ENCODE results near the gene SCART1.
"Not testable (repeated sequence)": the region's sequence is repeated elsewhere in the genome, so short reads cannot be mapped to it uniquely, and the experiment has no call there.

Gene SCART1

DNA sequence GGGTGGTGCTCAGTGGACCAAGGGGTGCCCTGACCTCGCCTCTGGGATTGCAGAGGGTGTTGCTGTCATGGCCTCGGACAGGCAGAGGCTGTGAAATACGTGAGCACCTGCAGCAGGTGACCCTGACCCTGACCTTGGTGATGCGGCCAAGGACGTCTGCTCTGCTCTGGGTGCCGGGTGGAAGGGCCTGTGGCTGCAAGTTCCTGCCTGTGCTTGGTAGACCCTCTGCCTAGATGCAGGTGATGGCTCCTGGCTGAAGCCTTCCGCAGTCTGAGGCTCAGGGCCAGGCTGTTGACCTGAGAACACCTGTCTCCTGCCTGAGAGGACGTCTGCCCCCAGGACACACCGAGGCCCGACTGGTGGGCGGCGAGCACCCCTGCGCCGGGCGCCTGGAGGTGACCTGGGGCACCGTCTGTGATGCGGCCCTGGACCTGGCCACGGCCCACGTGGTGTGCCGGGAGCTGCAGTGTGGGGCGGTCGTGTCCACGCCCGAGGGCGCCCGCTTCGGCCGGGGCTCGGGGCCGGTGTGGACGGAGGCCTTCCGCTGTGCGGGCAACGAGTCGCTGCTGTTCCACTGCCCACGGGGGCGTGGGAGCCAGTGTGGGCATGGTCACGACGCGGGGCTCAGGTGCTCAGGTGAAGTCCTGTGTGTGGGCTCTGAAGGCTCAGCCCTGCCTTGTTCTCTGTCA is 4.4 kb downstream of the SCART1 start:
- DNase-seq (no peak), ATAC-seq (no peak)
- Mint-ChIP-seq H3K9me3 (no peaks in the 10 kb centered on the region), H3K4me1 (no peaks in the 10 kb centered on the region), H3K4me3 (no peak overlapping the region), H3K27me3 (no peaks in the 10 kb centered on the region), H3K27ac (no peak overlapping the region)

DNA sequence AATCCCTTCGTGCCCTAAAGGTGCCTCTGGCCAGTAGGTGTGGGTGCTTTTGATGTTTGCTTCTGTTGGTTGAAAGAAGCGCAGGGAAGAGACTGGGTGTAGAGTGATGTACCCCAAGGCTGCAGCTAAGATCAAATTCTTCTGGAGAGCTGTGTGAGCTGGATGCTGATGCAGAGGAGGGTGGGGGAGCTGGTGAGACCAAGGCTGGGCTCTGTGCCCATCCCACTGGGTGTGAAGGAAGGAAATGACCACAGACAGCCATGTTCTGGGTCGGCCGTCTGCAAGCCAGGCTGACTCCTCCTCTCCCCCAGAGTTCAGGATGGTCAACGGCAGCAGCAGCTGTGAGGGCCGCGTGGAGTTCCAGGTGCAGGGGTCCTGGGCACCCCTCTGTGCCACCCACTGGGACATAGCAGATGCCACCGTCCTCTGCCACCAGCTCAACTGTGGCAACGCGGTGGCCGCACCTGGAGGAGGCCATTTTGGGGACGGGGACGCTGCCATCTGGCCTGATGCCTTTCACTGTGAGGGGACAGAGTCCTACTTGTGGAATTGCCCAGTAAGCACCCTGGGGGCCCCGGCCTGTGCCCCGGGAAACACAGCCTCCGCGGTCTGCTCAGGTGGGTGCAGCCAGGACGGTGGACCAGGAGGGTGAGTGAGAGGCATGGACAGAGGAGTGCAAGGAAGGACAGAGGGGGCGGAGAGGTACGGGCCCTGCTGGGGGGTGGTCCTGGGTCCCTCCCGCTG is 5.1 kb downstream of the SCART1 start:
- no peak overlapping the region for H3K4me3 Mint-ChIP-seq
- no peaks in the 10 kb centered on the region for H3K27me3 Mint-ChIP-seq
- ATAC-seq: peak; percentile 14
- H3K9me3 Mint-ChIP-seq: no peaks in the 10 kb centered on the region
- no peaks in the 10 kb centered on the region for H3K4me1 Mint-ChIP-seq
- H3K27ac Mint-ChIP-seq: no peak overlapping the region
- no peak for DNase-seq

DNA sequence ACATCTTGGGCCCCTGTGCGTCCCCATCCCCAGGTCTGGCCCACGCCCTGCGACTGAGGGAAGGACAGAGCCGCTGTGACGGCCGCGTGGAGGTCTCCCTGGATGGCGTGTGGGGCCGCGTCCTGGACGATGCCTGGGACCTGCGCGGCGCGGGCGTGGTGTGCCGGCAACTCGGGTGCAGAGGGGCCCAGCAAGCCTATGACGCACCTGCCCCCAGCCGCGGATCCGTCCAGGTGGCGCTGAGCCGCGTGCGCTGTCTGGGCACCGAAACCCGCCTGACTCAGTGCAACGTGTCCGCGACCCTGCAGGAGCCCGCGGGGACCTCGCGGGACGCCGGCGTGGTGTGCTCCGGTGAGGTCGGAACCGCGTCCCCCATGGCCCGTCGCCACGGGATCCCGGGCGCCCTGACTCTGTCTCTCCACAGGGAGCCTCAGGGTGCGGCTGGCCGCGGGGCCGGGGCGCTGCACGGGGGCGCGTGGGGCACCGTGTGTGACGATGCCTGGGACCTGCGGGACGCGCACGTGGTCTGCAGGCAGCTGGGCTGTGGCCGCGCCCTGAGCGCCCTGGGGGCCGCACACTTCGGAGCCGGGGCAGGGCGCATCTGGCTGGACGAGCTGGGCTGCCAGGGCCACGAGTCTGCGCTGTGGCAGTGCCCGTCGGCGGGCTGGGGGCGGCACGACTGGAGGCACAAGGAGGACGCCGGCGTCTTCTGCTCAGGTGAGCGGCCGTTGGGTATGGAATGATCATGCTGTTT is 5.9 kb downstream of the SCART1 start:
- peak; percentile 36 for ATAC-seq
- H3K9me3 Mint-ChIP-seq: no peaks in the 10 kb centered on the region
- no peak for DNase-seq
- H3K4me1 Mint-ChIP-seq: no peaks in the 10 kb centered on the region
- H3K4me3 Mint-ChIP-seq: no peak overlapping the region
- no peaks in the 10 kb centered on the region for H3K27me3 Mint-ChIP-seq
- H3K27ac Mint-ChIP-seq: no peak overlapping the region

DNA sequence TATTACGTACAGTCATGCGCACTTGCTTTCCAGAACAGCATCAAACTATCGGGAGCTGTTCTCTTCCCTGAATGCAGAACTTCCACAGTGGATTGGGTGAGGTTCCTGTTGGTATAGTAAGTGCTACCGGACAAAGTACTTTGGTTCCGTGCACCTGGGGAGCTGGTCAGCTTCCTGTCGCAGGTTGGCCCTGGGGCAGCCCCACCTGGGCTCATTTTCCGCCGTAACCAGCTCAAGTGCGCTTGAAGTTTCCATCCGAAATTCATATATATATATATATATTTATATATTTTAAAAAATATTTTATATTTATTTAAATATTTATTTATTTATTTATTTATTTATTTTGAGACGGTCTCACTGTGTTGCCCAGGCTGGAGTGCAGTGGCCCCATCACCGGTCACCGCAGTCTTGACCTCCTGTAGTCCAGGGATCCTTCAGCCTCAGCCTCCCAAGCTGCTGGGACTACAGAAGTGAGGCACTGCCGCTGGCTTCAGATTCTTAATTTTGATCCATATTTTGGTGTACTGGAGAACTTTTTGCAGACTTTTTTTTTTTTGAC is 6.5 kb downstream of the SCART1 start:
- no peak for ATAC-seq
- no peaks in the 10 kb centered on the region for H3K4me1 Mint-ChIP-seq
- no peaks in the 10 kb centered on the region for H3K27me3 Mint-ChIP-seq
- no peak overlapping the region for H3K4me3 Mint-ChIP-seq
- H3K27ac Mint-ChIP-seq: no peak overlapping the region
- DNase-seq: no peak
- no peaks in the 10 kb centered on the region for H3K9me3 Mint-ChIP-seq

DNA sequence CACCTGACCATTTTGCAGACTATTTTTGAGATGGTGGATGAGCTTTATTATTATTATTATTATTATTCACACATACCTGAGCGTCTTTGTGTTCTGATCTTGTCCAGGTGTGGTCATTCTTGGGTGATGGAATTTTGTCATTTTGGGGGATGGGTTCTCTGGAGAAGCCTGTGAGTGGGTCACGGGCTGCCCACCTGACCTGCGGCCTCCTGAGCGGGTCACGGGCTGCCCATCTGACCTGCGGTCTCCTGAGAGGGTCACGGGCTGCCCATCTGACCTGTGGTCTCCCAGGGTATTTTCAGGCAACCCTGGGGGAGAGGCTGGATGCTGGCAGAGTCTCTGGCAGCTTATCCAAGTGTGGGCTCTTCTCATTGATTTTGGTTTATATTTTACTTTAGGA is 7.3 kb downstream of the SCART1 start:
- no peak overlapping the region for H3K4me3 Mint-ChIP-seq
- peak overlapping the region in 1 of 2 donors; percentile 28 for H3K27ac Mint-ChIP-seq

DNA sequence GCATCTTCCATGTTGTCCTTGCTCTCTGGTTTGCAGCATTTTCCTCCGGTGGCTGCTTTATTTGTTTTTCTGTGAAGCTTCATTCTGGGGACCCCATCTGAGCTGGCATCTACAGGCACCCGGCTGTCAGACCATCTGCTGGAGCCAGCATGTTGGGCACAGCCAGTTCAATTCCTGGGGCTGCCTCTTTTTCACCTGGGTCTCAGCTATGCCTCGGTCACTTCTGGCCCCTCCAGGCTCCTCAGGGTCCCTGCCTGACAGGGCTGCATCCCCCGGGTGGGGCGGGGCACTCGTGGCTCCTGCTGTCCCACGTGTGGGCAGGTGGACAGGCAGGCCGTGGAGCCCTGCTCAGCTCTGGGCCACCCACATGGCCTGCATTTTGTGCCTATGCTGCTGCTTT is 8.1 kb downstream of the SCART1 start:
- Mint-ChIP-seq H3K4me1 (no peaks in the 10 kb centered on the region), H3K27me3 (no peaks in the 10 kb centered on the region), H3K27ac (no peak overlapping the region), H3K9me3 (no peaks in the 10 kb centered on the region), H3K4me3 (no peak overlapping the region)
- DNase-seq (no peak), ATAC-seq (no peak)

More for the DNA sequence above, 7.3 kb downstream of the SCART1 start:
- Mint-ChIP-seq H3K9me3 (no peaks in the 10 kb centered on the region), H3K27me3 (no peaks in the 10 kb centered on the region), H3K4me1 (no peaks in the 10 kb centered on the region)
- no peak for ATAC-seq
- DNase-seq: no peak

DNA sequence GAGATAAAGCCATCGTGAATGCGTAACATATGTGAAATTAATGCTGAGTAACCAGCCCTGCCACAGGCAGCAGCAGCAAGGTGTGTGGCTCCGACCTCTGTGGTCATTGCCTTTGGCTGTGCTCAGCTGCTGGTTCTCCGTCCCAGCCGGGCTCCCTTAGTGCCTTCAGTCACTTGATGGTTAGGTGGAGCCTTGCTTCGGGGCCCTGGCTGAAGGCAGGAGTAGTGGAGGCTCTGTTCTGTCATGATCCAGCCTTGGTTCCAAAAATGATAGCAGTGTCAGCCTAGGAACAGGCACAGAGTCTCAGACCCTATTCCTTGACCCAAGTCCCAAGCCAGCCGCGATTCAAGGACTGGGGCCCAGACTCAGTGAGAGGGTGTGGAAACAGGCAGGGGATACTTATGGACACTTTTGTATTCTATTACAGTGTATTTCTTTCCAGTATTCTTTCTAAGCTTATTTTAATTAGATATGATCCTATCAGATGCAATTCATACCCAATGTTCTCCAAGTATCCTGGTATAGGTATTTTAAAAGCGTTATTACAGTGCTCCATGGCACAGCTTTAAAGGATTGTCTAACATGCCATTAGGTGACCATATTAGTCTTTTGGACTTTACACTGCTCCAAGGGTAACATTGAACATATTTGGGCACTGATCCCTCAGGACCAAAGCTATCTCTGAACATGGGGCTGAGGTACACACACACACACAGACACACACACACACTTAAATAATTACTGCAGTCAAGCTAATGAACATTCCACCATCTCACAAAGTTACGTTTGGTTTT is 9.0 kb downstream of the SCART1 start:
- no peaks in the 10 kb centered on the region for H3K27me3 Mint-ChIP-seq

DNA sequence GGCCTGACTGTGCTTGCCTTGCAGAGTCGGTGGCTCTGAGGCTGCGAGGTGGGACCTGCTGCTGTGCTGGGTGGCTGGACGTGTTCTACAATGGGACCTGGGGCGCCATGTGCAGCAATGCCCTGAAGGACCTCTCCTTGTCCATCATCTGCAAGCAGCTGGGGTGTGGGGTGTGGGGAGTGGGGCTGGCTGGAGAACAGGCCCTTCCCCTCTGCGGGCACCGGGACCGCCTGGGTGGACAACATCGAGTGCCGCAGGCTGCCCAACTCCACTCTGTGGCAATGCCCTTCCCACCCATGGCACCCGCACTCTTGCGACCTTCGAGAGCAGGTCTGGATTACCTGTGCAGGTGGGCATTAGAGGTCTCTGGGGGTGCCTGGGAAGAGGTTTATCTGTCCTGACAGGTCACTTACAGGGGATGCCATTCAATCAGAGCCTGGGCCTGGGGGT is 10.9 kb downstream of the SCART1 start:
- no peaks in the 10 kb centered on the region for H3K9me3 Mint-ChIP-seq
- H3K4me1 Mint-ChIP-seq: no peaks in the 10 kb centered on the region
- H3K4me3 Mint-ChIP-seq: no peak overlapping the region
- no peak overlapping the region for H3K27ac Mint-ChIP-seq
- no peak for ATAC-seq
- no peaks in the 10 kb centered on the region for H3K27me3 Mint-ChIP-seq
- DNase-seq: no peak

More for the DNA sequence above, 9.0 kb downstream of the SCART1 start:
- no peak for DNase-seq
- no peak overlapping the region for H3K4me3 Mint-ChIP-seq
- H3K4me1 Mint-ChIP-seq: no peaks in the 10 kb centered on the region
- H3K27ac Mint-ChIP-seq: no peak overlapping the region
- no peak for ATAC-seq
- no peaks in the 10 kb centered on the region for H3K9me3 Mint-ChIP-seq

DNA sequence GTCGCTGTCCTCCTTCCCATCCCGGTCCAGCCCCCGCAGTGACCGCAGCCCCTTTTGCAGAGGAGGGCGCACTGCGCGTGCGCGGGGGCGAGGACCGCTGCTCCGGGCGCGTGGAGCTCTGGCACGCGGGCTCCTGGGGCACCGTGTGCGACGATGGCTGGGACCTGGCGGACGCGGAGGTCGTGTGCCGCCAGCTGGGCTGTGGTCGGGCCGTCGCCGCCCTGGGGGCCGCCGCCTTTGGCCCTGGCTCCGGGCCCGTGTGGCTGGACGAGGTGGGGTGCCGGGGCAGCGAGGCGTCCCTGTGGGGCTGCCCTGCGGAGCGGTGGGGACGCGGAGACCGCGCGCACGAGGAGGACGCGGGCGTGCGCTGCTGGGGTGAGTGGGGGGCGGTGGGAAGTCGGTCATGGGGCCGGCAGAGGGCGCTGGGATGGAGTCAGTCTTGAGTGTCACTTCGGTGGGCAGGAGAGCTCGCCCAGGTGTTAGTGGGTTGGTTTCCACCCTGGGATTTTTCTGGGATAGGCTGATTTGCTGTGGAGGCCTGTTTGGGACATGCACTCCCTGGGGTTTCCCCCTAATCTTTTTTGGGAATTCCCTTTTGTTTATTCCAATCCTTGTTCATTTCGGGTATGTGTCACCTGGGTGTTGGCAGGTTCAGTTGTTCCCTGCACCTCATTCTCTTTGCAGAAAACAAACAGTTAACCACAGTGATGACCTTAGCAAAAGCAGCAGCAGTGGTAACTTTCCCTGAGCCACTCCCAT is 11.6 kb downstream of the SCART1 start:
- H3K27me3 Mint-ChIP-seq: no peaks in the 10 kb centered on the region
- H3K4me3 Mint-ChIP-seq: no peak overlapping the region
- peak; percentile 33 for ATAC-seq
- H3K9me3 Mint-ChIP-seq: no peaks in the 10 kb centered on the region
- no peaks in the 10 kb centered on the region for H3K4me1 Mint-ChIP-seq
- no peak overlapping the region for H3K27ac Mint-ChIP-seq
- DNase-seq: no peak

DNA sequence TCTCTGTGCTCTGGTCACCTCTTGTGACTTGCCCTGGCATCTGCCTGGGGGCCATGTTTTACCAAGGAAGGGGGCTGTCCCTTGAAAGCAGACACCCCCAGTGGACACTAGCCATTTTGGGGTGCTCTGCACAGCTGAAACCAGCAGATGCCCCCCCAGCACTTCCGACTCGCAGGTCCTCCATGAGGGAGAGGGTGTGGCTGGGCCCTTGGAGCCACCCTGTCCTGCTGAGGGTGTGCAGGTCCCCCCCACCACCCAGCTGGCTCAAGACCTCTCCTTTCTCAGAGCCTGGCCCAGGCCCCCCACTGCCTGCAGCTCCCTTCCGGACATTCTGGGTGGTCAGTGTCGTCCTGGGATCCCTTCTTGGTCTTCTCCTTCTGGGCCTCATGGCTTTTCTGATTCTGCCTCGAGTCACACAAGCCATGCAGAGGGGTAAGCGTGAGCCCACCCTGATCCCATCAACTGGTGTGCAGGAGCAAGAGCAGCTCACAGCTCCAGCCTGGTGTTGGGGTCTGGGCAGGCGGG is 12.3 kb downstream of the SCART1 start:
- no peaks in the 10 kb centered on the region for H3K27me3 Mint-ChIP-seq

DNA sequence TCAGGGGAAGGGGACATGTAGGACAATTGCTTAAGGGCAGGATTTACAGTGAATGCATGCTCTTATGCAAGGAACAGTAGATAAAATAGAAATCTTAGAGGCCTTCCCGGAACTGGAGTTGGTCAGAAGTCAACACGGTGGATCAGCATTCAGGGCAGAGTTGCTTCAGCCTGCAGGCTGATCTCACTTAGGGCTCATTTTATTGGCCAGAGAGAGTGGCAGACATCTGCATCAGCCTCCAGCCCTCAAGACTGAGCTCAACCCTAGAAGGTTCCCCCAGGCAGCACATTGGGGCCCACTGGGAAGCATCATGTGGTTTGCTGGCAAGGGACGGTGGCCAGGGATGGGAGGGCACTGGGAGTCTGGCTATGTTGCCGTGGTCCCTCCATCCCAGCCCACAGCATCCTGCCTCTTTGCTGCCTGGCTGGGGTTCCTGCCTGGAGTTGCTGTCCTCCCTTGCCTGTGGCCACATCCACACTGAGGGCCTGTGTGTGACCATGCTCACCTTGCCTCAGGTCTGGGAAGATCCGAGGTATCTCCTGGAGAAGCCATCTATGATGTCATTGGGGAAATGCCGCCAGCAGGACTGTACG is 13.0 kb downstream of the SCART1 start:
- DNase-seq: no peak
- no peak for ATAC-seq
- Mint-ChIP-seq H3K4me1 (no peaks in the 10 kb centered on the region), H3K9me3 (no peaks in the 10 kb centered on the region), H3K27me3 (no peaks in the 10 kb centered on the region), H3K27ac (no peak overlapping the region), H3K4me3 (no peak overlapping the region)

More for the DNA sequence above, 12.3 kb downstream of the SCART1 start:
- Mint-ChIP-seq H3K9me3 (no peaks in the 10 kb centered on the region), H3K27ac (no peak overlapping the region), H3K4me3 (no peak overlapping the region), H3K4me1 (no peaks in the 10 kb centered on the region)
- ATAC-seq (no peak), DNase-seq (no peak)

DNA sequence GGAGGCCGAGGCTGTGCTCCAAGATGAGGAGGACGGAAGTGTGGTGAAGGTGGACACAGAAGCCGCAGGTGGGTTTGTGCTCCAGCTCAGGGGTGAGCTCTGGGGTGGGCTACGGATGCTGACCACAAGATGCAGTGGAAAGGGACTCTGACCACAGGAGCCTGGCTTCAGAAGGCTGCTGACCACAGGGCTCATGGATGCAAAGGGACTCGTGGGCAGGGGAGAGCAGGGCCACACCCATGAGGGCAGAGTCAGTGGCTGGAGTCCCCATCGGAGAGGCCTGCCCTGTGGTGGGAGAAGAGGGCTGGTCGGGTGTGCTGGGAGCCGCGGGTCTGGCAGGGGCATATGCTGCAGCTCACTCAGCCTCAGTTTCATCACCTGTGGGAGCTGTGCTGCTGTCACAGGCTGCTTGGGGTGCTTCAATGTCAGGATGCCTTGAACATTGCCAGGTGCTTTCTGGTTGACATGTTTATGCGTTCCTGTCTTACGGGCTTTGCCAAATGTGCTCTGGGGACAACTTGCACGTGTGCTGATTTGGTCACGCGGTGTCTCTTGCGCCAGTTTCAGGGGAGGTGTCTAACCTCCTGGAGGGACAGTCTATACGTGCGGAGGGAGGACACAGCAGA is 13.7 kb downstream of the SCART1 start:
- H3K27ac Mint-ChIP-seq: no peak overlapping the region
- H3K9me3 Mint-ChIP-seq: no peaks in the 10 kb centered on the region
- no peaks in the 10 kb centered on the region for H3K27me3 Mint-ChIP-seq
- ATAC-seq (no peak), DNase-seq (no peak)
- H3K4me3 Mint-ChIP-seq: no peak overlapping the region
- H3K4me1 Mint-ChIP-seq: no peaks in the 10 kb centered on the region

DNA sequence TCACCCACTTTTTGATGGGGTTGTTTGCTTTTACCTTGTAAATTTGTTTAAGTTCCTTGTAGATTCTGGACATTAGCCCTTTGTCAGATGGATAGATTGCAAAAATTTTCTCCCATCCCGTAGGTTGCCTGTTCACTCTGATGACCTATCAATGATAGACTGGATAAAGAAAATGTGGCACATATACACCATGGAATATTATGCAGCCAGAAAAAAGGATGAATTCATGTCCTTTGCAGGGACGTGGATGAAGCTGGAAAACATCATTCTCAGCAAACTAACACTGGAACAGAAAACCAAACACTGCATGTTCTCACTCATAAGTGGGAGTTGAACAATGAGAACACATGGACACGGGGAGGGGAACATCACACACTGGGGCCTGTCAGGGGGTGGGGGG is 15.5 kb downstream of the SCART1 start:
- H3K4me3 Mint-ChIP-seq, DNase-seq, H3K27ac Mint-ChIP-seq, ATAC-seq, H3K4me1 Mint-ChIP-seq, H3K27me3 Mint-ChIP-seq, H3K9me3 Mint-ChIP-seq: not testable (repeated sequence)
